Ishikawa (cell line): ENCODE results near the gene PCBP3.

Experiments used
- CEBPB ChIP-seq: IDR thresholded peaks from 2 replicates; pipeline ENCODE4 v1.6.1; 2012
- CREB1 ChIP-seq: IDR thresholded peaks from 2 replicates; pipeline ENCODE4 v1.6.1; 2012; ENCODE audit warnings: low read depth
- EGR1 ChIP-seq: IDR thresholded peaks from 2 replicates; pipeline ENCODE4 v1.6.1; 2012
- EP300 ChIP-seq: IDR thresholded peaks from 2 replicates; pipeline ENCODE4 v1.6.1; 2012; ENCODE audit warnings: borderline replicate concordance
- FOXM1 ChIP-seq: IDR thresholded peaks from 2 replicates; pipeline ENCODE4 v1.6.1; 2012; ENCODE audit warnings: low read depth, borderline replicate concordance
- NFIC ChIP-seq: IDR thresholded peaks from 2 replicates; pipeline ENCODE4 v1.6.1; 2012
- RAD21 ChIP-seq: IDR thresholded peaks from 2 replicates; pipeline ENCODE4 v1.6.1; 2012; ENCODE audit warnings: low read depth
- TAF1 ChIP-seq: IDR thresholded peaks from 2 replicates; pipeline ENCODE4 v1.6.1; 2012; ENCODE audit warnings: low read depth, mild to moderate bottlenecking
- TCF12 ChIP-seq: IDR thresholded peaks from 2 replicates; pipeline ENCODE4 v1.6.1; 2012; ENCODE audit warnings: low read depth
- TEAD4 ChIP-seq: IDR thresholded peaks from 2 replicates; pipeline ENCODE4 v1.6.1; 2012
- USF1 ChIP-seq: IDR thresholded peaks from 2 replicates; pipeline ENCODE4 v1.6.1; 2012
- YY1 ChIP-seq: IDR thresholded peaks from 2 replicates; pipeline ENCODE4 v1.6.1; 2012; ENCODE audit warnings: low read depth
- ZBTB7A ChIP-seq: IDR thresholded peaks from 2 replicates; pipeline ENCODE4 v1.6.1; 2012; ENCODE audit warnings: low read depth
- TF ChIP-seq, protein P1 (sequence below): IDR thresholded peaks from 2 replicates; pipeline ENCODE4 v1.6.1; 2012
- TF ChIP-seq, protein P2 (sequence below): IDR thresholded peaks from 2 replicates; pipeline ENCODE4 v1.6.1; 2012; ENCODE audit warnings: low read depth, mild to moderate bottlenecking

The PCBP3 gene

GRCh38 chr21:45830221-45830640, 186.7 kb downstream of the PCBP3 start:
- TF ChIP-seq TEAD4, result no peak
- no peak for TF ChIP-seq TCF12
- TF ChIP-seq EGR1, result no peak
- TF ChIP-seq, protein P1, sequence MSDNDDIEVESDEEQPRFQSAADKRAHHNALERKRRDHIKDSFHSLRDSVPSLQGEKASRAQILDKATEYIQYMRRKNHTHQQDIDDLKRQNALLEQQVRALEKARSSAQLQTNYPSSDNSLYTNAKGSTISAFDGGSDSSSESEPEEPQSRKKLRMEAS, result no peak
- no peak for TF ChIP-seq RAD21
- no peak for TF ChIP-seq ZBTB7A
- no peak for TF ChIP-seq CEBPB
- TF ChIP-seq EP300, result no peak
- TF ChIP-seq FOXM1, result no peak
- no peak for TF ChIP-seq YY1
- TF ChIP-seq CREB1, result no peak

DNA sequence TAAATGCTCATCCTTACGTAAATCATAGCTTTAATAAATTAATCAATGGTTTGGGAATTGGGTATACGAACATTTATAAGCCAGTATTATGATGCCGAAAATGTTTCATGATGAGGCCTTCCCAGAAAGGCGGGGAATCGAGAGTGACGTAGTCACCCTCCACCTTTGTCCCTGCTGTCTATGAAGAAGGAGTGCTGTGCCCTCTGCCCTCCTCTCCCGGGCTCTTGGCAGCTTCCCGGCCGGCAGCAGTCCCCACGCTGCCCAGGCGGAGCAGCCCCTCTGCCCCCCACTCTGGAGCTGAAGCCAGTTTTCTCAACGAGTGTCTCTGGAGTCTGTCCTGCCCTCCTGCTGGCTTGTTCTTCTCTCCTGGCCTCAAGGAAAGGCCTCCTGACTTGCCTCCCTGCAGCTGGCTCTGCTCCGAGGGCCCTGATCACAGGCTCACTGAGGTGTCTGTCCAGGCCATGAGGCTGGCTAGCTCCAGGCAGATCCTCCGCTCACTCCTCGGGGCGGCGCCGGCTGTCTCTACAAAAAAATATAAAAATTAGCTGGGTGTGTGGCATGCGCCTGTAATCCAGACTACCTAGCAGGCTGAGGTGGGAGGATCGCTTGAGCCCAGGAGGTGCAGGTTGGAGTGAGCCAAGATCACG, 187.3 kb downstream of the PCBP3 start:
- TF ChIP-seq, protein P2, sequence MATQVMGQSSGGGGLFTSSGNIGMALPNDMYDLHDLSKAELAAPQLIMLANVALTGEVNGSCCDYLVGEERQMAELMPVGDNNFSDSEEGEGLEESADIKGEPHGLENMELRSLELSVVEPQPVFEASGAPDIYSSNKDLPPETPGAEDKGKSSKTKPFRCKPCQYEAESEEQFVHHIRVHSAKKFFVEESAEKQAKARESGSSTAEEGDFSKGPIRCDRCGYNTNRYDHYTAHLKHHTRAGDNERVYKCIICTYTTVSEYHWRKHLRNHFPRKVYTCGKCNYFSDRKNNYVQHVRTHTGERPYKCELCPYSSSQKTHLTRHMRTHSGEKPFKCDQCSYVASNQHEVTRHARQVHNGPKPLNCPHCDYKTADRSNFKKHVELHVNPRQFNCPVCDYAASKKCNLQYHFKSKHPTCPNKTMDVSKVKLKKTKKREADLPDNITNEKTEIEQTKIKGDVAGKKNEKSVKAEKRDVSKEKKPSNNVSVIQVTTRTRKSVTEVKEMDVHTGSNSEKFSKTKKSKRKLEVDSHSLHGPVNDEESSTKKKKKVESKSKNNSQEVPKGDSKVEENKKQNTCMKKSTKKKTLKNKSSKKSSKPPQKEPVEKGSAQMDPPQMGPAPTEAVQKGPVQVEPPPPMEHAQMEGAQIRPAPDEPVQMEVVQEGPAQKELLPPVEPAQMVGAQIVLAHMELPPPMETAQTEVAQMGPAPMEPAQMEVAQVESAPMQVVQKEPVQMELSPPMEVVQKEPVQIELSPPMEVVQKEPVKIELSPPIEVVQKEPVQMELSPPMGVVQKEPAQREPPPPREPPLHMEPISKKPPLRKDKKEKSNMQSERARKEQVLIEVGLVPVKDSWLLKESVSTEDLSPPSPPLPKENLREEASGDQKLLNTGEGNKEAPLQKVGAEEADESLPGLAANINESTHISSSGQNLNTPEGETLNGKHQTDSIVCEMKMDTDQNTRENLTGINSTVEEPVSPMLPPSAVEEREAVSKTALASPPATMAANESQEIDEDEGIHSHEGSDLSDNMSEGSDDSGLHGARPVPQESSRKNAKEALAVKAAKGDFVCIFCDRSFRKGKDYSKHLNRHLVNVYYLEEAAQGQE, result no peak

DNA sequence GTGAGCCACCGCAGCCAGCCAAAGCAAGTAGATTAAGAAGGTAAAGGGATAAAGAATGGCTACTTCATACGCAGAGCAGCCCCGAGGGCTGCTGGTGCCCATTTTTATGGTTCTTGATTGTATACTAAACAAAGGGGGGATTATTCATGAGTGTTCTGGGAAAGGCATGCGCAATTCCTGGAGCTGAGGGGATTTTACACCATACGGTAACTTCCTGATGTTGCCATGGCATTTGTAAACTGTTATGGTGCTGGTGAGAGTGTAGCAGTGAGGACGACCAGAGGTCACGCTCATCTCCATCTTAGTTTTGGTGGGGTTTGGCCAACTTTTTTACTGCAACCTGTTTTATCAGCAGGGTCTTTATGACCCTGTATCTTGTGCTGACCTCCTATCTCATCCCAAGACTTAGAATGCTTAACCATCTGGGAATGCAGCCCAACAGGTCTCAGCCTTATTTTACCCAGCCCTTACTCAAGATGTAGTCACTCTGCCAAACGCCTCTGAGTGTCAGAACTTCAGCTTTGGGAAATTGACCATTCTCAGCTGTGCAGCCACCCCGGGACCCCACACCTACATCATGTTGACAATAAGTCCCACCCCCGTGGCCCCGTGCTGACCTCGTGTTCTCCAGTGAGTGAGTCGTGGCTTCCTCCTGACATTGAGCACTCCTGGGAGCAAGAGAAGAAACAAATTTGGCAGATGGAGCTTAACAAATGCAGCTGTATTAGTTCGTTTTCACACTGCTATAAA, 188.6 kb downstream of the PCBP3 start:
- no peak for TF ChIP-seq EGR1
- no peak for TF ChIP-seq FOXM1

- no peak for TF ChIP-seq TEAD4
- TF ChIP-seq, protein P1, result no peak
- no peak for TF ChIP-seq USF1
- no peak for TF ChIP-seq EP300
- no peak for TF ChIP-seq ZBTB7A
- no peak for TF ChIP-seq YY1
- TF ChIP-seq EGR1, result no peak
- TF ChIP-seq FOXM1, result no peak
- TF ChIP-seq CREB1, result no peak
- TF ChIP-seq NFIC, result no peak
- TF ChIP-seq, protein P2, result no peak
Observed at GRCh38 chr21:45833414-45833813, 189.9 kb downstream of the PCBP3 start.

GRCh38 chr21:45834026-45834715, 190.6 kb downstream of the PCBP3 start:
- TF ChIP-seq YY1 (no peak), TEAD4 (no peak), EP300 (no peak)

GRCh38 chr21:45834821-45835293, 191.3 kb downstream of the PCBP3 start:
- TF ChIP-seq, protein P1, result no peak
- TF ChIP-seq USF1, result no peak
- no peak for TF ChIP-seq YY1
- TF ChIP-seq CREB1, result no peak
- TF ChIP-seq TAF1, result no peak
